Spleen (tissue), 11 donors: ENCODE measurements around the gene BOLL. TPM values are rescaled to one million over a fixed set of nuclear protein-coding genes. Genes with fewer than 3 reads are reported as not detected.

Experiments
- DNase-seq: peaks from one replicate; pipeline ENCODE4 v3.0.0-alpha.2; 2020
- H3K27ac ChIP-seq, 8 donors: fragments of 200-600 bp; sonication (generic) in 7 of 8; 1 replicate in 4 of 8; 2 replicates in 4 of 8; pipeline versions ENCODE4 v1.5.0 to v1.8.0; 2016 to 2021; ENCODE audit warnings: inconsistent platforms in 4 of 8, mild to moderate bottlenecking in 4 of 8, moderate library complexity in 1 of 8
- H3K27me3 ChIP-seq, 7 donors: fragments of 200-600 bp; sonication (generic) in 6 of 7; replicated peaks in 1 of 7; 1 replicate in 4 of 7; 2 replicates in 3 of 7; pipeline versions ENCODE4 v1.5.0 to v1.8.0; 2016 to 2021; ENCODE audit warnings: inconsistent platforms in 3 of 7, mild to moderate bottlenecking in 1 of 7
- H3K36me3 ChIP-seq, 6 donors: fragments of 200-600 bp; sonication (generic) in 5 of 6; 1 replicate in 4 of 6; 2 replicates in 2 of 6; pipeline versions ENCODE4 v1.5.0 to v1.8.0; 2016 to 2021; ENCODE audit warnings: inconsistent platforms in 2 of 6
- H3K4me1 ChIP-seq, 6 donors: fragments of 200-600 bp; sonication (generic) in 5 of 6; 1 replicate in 3 of 6; 2 replicates in 3 of 6; pipeline versions ENCODE4 v1.5.0 to v1.8.0; 2016 to 2021; ENCODE audit warnings: inconsistent platforms in 3 of 6
- H3K4me3 ChIP-seq, 8 donors: fragments of 200-600 bp; sonication (generic) in 7 of 8; 1 replicate in 4 of 8; 2 replicates in 4 of 8; pipeline versions ENCODE4 v1.5.0 to v1.8.0; 2016 to 2021; ENCODE audit warnings: inconsistent platforms in 4 of 8, mild to moderate bottlenecking in 4 of 8, moderate library complexity in 2 of 8
- H3K9me3 ChIP-seq, 8 donors: fragments of 200-600 bp; sonication (generic) in 7 of 8; 1 replicate in 4 of 8; 2 replicates in 4 of 8; pipeline versions ENCODE4 v1.5.0 to v1.8.0; 2016 to 2021; ENCODE audit warnings: inconsistent platforms in 4 of 8
- CTCF ChIP-seq, 11 experiments: fragments of 200-600 bp in 7 of 11; fragments of 450-650 bp in 4 of 11; sonication (generic) in 4 of 11; IDR thresholded peaks in 8 of 11; conservative IDR thresholded peaks in 3 of 11; 1 replicate in 7 of 11; 2 replicates in 4 of 11; pipeline versions ENCODE4 v1.4.0 to v1.8.0; 2016 to 2021; ENCODE audit warnings: antibody characterized with exemption in 11 of 11, inconsistent platforms in 4 of 11, mild to moderate bottlenecking in 1 of 11
- POLR2A ChIP-seq, 3 donors: fragments of 450-650 bp; IDR thresholded peaks; one replicate each; pipeline ENCODE4 v1.5.1; 2017; ENCODE audit warnings: antibody characterized with exemption in 3 of 3, mild to moderate bottlenecking in 1 of 3
- POLR2AphosphoS5 ChIP-seq, 3 donors: sonication (generic); formaldehyde crosslinking; IDR thresholded peaks; one replicate each; pipeline ENCODE4 v1.5.1; 2017; ENCODE audit warnings: antibody characterized with exemption in 3 of 3
- WGBS, 5 donors: extraction: QIAGEN DNeasy Blood & Tissue Kit in 3 of 5; methylation state at CpG; one replicate each; pipeline versions ENCODE4 v1.1.5 to v1.1.7; 2013 to 2018; 5-methylcytosine and 5-hydroxymethylcytosine counted together
- intact Hi-C: fragments of 100-400 bp; cut with DNase I; formaldehyde crosslinking; loops from one replicate; pipeline ENCODE4 v1.15.0; 2023; ENCODE audit warnings: low total_unique reads
- polyA plus RNA-seq, 3 donors: library from polyadenylated mRNA; stranded (reverse); fragments of 200-250 nt; gene quantifications; one replicate each; pipeline ENCODE4 v1.2.1, GENCODE V29; 2013
- total RNA-seq, 7 donors: library from RNA; depleted of rRNA in 3 of 7; stranded (reverse); fragments of >200 nt in 3 of 7; fragmentation: NEBNext Ultra II Directional in 4 of 7; extraction: Animal tissue kit (Norgen Biotek cat#: 25700) in 4 of 7; gene quantifications; one replicate each; pipeline versions ENCODE4 v1.1.0 to v1.2.1, GENCODE V29; 2016 to 2021
- donor health status: healthy with polysubstance abuse.
- donor health status: DM: no; HTN: no; CAD: no; lungs with moderate emphysema.
- donor health status: DM: no; HTN: no; CAD: no.
- donor health status: Bipolar disorder and iron deficiency.
- donor health status: healthy.
- donor health status: DM: no; HTN: no; CAD: no.
- donor health status: DM: yes; HTN: yes; CAD: no.

Gene BOLL
- total and polyA plus RNA-seq, 10 donors = not detected

DNA sequence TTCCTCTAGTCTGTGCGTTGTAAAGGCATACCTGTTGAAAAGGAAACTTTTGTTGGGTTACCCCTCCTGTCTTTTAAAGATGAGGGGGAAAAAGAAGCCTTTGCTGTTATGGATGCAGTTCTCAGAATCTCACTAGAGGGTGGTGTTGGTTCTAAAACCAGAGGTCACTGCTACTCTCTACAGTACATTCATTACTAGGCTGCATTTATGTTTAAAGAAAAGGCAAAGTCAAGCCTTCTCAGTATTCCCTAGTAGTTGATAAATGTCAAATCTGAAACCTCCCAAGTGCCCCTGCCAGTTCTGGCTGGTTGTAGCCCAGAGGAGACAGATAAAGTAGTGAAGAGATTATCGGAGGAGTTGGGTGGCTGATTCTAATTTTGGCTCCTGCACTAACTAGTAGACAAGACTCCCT lies 17.9 kb upstream of the BOLL start:
- Histone ChIP-seq H3K4me3 (no peak overlapping the region), H3K27me3 (peaks cover 0 to 78% (median 47%) of the 10 kb centered on the region in 7 donors), H3K9me3 (no peaks in the 10 kb centered on the region), H3K27ac (no peak overlapping the region), H3K36me3 (no peaks in the 10 kb centered on the region), H3K4me1 (peaks cover 18 to 46% (median 28%) of the 10 kb centered on the region in 6 donors)
- DNase-seq = no peak
- no peak for TF ChIP-seq POLR2AphosphoS5 (IDR thresholded peaks at IDR 0.05)
- peak in 9 of 11 experiments; percentile 22 to 74 (median 55) for TF ChIP-seq CTCF (IDR thresholded peaks at IDR 0.05 in 8 of 11, conservative IDR thresholded peaks at IDR 0.05 in 3 of 11)
- WGBS, 5 donors = 24 to 37% (median 32%) methylated on average over 2 of the region's 2 CpGs
- intact Hi-C loops = loop anchor here (5.0 kb wide), 2 partner anchors 324 to 494 kb away; no protein-coding TSS in a partner anchor

DNA sequence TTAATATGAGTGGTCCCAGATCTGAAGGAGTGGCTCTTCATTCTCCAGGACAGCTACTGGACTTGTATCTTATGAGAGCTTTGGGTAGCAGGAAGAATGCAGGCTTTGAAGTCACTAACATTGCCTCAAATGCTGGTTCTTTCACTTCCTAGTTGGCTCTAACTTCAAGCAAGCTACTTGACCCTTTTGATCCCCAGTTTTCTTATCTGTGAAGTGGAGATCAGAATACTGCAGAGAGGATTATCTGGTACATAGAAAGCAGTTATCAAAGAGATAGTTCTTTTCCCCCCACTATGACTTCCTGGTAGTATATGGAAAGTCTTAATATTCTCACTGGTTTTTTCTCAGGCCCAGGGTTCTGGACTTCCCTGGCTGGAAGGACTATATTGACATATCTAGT lies 15.9 kb upstream of the BOLL start:
- Histone ChIP-seq H3K4me3 (no peak overlapping the region), H3K4me1 (peaks cover 17 to 32% (median 23%) of the 10 kb centered on the region in 6 donors), H3K27ac (no peak overlapping the region), H3K27me3 (peaks cover 0 to 85% (median 47%) of the 10 kb centered on the region in 7 donors), H3K9me3 (no peaks in the 10 kb centered on the region), H3K36me3 (no peaks in the 10 kb centered on the region)
- intact Hi-C loops = loop anchor here (5.0 kb wide), 2 partner anchors 326 to 496 kb away; no protein-coding TSS in a partner anchor
- TF ChIP-seq CTCF (IDR thresholded peaks at IDR 0.05 in 8 of 11, conservative IDR thresholded peaks at IDR 0.05 in 3 of 11) (no peak), POLR2AphosphoS5 (IDR thresholded peaks at IDR 0.05) (no peak), POLR2A (IDR thresholded peaks at IDR 0.05) (no peak)
- no peak for DNase-seq

- no peaks in the 10 kb centered on the region for H3K9me3 ChIP-seq
- H3K27ac ChIP-seq = no peak overlapping the region
- peaks cover 0 to 77% (median 44%) of the 10 kb centered on the region in 7 donors for H3K27me3 ChIP-seq
- no peak for TF ChIP-seq POLR2A (IDR thresholded peaks at IDR 0.05)
- no peak for TF ChIP-seq CTCF (IDR thresholded peaks at IDR 0.05 in 8 of 11, conservative IDR thresholded peaks at IDR 0.05 in 3 of 11)
- TF ChIP-seq POLR2AphosphoS5 (IDR thresholded peaks at IDR 0.05) = no peak
- no peak for DNase-seq
- intact Hi-C loops = loop anchor here (5.0 kb wide), 2 partner anchors 327 to 497 kb away; no protein-coding TSS in a partner anchor
- WGBS, 5 donors = 78 to 94% (median 84%) methylated on average over 2 of the region's 2 CpGs
- peaks cover 10 to 23% (median 16%) of the 10 kb centered on the region in 6 donors for H3K4me1 ChIP-seq
- H3K36me3 ChIP-seq = no peaks in the 10 kb centered on the region
- H3K4me3 ChIP-seq = no peak overlapping the region
Measured at GRCh38 chr2:197800091-197800490, 15.0 kb upstream of the BOLL start.

GRCh38 chr2:197799068-197799467 lies 13.9 kb upstream of the BOLL start:
- TF ChIP-seq CTCF (IDR thresholded peaks at IDR 0.05 in 8 of 11, conservative IDR thresholded peaks at IDR 0.05 in 3 of 11) = no peak
- no peak for TF ChIP-seq POLR2A (IDR thresholded peaks at IDR 0.05)
- no peak for TF ChIP-seq POLR2AphosphoS5 (IDR thresholded peaks at IDR 0.05)
- no peaks in the 10 kb centered on the region for H3K9me3 ChIP-seq
- H3K4me3 ChIP-seq = no peak overlapping the region
- intact Hi-C loops = no loop called here
- H3K27ac ChIP-seq = no peak overlapping the region
- H3K27me3 ChIP-seq = peaks cover 0 to 66% (median 38%) of the 10 kb centered on the region in 7 donors
- WGBS, 5 donors = 59 to 74% (median 62%) methylated on average over 3 of the region's 3 CpGs
- H3K36me3 ChIP-seq = no peaks in the 10 kb centered on the region
- no peak for DNase-seq
- peaks cover 6 to 12% (median 8%) of the 10 kb centered on the region in 6 donors for H3K4me1 ChIP-seq
